SKM-1 treated with dmso at 0.1 percent for 144 hours (cell line): ENCODE results near the gene ARL5A.
A peak's percentile ranks its signal among the peaks of the same experiment; 100 is the strongest.
"Not testable (repeated sequence)": the region's sequence is repeated elsewhere in the genome, so short reads cannot be mapped to it uniquely, and the experiment has no call there.

Experiments used
- DNase-seq: peaks from one replicate; lab custom pipeline; 2025; ENCODE audit not compliant: unreplicated experiment; lab: John Stamatoyannopoulos, UW

ARL5A gene, protein sequence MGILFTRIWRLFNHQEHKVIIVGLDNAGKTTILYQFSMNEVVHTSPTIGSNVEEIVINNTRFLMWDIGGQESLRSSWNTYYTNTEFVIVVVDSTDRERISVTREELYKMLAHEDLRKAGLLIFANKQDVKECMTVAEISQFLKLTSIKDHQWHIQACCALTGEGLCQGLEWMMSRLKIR

DNA sequence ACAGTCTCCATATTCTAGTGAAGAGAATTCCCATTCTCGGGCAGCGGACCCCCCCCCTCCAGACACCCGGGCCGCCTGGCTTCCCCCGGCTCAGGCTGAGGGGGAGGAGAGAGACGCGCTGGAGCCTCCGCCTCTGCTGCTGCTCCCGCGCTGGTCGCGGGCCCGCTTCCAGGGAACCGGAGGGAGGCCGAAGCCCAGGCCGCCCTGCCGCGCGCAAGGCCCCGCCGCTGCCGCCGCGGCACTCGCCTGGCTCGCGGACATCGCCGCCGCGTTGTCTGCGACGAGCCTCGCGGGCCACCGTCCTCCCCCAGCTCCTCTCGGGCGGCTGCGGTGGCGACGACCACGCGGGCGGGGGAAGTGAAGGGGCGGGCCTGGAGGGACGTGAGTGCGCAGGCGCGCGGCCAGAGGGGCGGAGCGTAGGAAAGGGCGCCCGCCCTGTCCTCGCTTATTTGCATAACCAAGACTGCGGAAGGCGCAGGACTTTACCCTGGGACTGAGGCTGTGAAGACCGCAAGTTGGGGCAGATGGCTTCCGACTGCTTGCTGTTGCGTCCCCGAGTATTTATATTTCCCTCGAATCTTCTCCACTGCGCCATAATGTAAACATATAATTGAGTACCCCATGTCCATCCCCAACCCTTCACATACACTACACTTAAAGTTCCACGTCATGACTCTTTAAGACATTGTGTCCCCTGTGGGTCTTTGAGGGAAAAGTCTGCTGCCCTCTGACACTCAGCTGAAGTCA lies at the start of gene ARL5A:
ARL5A (minus strand) TSS at position 279 of the 747 bp plus-strand sequence; CDS start at position 34, 245 bp downstream.
- peak; percentile 88 for DNase-seq

DNA sequence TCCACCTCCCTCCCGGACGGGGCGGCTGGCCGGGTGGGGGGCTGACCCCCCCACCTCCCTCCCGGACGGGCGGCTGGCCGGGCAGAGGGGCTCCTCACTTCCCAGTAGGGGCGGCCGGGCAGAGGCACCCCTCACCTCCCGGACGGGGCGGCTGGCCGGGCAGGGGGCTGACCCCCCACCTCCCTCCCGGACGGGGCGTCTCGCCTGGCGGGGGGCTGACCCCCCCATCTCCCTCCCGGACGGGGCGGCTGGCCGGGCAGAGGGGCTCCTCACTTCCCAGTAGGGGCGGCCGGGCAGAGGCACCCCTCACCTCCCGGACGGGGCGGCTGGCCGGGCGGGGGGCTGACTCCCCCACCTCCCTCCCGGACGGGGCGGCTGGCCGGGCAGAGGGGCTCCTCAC lies 47.4 kb upstream of the ARL5A start:
- not testable (repeated sequence) for DNase-seq

DNA sequence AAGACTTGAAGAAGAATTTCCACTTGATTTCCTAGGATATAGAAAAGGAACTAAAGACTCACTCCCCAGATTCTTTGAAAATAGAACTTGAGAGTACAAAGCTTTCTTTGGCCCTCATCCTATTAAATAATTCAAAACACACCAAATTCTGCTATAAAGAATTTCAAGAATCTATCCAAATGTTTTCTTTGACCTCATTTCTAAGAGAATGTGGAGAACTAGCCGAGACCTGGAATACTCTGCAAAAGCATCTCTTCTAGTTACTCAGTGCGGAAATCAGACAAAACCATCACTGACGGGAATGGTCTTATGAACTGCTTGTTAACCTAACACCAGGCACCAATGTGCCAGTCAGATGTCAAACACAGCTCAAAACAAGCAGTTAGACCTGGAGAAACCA lies 44.2 kb upstream of the ARL5A start:
- no peak for DNase-seq

DNA sequence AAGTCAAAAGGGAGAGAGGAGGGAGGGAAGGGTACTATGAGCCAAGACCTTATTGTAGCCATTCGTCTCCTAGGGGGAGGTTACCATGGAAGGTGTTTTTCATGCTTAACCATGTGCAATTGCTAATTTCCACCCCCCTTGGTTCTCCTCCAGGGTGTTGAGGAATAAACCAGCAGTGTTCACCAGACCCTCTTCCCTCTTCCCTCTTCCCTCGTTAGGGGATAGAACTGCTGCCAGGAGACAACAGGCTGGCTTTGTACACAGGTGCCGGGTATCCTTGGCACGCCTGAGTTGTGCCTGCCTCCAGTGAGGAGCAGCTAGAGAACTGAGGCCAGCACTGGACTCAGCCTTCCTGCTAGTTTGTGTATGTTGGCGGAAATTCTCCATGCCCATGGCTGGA lies 41.1 kb upstream of the ARL5A start:
- no peak for DNase-seq

DNA sequence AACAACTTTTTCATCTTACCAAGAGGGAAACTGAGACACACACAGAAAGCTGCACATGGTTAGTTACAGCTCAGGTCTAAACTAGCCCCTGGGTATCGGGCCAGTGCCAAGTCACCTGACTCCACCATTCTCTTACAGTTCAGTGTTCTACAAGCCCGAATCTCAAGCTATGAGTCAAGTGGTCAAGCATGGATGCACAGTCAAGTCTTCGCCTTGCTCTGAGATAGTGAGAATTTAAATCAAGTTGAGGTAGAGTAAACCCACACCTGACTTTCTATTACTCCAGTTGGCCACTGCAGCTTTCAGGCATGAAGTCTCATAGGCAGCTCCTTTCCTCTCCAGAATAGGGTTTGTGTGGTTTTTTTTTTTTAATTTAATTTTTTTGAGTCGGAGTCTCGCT lies 34.5 kb upstream of the ARL5A start:
- no peak for DNase-seq

DNA sequence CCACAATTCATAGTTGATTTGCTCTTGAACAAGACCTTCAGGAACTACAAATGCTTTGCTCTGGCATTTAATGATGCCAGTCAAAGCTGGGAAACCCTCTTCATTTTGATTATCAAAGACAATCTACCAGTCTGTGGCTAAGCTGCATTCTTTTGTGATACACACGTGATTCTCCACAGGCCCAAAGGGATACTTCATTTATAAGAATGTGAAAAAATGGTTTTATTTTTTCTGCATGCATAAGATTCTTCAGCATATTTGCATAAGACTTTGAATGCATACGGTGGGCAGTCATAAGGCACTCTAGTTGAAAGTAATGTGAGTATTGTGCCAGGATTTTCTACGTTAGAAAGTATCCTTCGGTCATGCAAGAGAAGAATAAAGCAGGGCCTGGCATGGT lies 33.0 kb upstream of the ARL5A start:
- no peak for DNase-seq

DNA sequence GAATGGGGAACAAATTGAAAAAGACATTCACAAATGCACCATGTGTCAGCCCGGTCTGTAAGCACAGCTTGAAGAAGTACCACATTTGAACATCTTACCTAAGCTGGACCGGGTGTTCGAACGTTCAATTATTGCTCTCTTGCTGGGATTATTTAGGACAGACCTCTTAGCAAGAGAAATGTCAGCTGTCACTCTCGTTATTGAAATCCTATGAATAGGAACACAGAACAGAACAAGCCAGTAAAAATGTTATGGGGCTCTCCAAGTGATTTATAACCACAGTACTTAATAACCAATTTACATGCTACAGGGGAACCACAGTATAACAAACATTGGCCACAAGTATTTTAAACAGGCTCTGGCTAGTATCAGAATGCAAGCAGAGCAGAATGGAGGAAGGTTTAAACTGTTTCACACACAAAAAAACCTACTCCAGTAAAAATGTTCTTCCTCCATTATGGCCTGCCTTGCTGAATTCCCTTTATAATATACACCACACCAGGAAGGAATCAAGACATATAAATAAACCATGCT lies 32.5 kb upstream of the ARL5A start:
- DNase-seq = no peak

DNA sequence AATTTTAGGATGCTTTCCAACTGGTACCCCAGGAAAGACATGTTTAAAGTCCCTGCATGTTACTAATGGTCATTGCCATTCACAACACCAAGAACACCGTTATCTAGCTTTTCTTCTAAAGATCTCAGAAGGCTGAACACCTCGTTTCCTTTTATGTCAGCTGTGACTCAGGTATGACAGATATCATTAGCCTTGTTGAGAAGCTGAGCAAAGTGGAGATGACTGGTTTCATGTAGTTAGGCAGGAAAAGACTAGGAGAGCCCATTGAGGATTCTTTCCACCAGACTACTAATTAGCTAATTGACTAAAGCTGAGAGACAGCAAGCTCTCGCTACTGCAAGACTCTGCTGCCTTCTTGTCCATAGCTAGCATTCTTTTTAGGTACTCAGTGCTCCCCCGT lies 32.0 kb upstream of the ARL5A start:
- no peak for DNase-seq

DNA sequence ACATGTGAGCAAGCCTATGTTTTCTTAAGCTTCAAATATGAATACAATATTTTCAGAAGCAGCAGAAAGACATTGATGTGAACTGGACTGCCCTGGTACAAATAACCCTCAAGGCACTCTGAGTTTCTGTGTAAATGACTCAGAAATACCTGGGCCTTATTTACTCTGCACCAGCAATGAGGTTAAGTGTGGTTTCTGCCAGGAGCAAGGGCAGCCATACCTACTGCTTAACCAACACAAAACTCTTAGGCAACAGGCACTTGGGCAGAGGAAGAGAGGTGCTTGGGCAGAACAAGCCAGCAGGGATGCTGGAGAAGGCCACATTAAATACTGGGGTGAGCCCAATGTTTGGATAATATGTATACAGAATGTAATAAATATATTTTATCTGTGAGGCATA lies 29.4 kb upstream of the ARL5A start:
- no peak for DNase-seq

DNA sequence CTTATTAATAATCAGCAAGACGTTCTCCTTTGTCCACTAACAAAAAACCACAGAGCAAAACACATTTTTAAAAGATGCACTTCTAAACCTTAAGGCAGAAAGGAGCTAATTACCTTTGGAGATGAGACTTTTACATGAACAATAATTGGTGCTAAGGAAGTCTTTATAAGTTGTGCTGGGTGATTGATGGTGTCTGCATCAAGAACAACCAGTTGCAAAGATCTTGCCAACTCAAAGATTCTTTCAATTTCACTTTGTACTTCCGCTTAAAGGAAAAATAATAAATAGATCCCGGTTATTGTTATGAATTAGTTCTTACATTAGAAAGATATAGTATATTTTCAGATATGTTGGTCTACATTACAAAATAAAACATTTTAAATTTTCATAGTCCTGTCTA lies 26.9 kb upstream of the ARL5A start:
- DNase-seq = no peak

DNA sequence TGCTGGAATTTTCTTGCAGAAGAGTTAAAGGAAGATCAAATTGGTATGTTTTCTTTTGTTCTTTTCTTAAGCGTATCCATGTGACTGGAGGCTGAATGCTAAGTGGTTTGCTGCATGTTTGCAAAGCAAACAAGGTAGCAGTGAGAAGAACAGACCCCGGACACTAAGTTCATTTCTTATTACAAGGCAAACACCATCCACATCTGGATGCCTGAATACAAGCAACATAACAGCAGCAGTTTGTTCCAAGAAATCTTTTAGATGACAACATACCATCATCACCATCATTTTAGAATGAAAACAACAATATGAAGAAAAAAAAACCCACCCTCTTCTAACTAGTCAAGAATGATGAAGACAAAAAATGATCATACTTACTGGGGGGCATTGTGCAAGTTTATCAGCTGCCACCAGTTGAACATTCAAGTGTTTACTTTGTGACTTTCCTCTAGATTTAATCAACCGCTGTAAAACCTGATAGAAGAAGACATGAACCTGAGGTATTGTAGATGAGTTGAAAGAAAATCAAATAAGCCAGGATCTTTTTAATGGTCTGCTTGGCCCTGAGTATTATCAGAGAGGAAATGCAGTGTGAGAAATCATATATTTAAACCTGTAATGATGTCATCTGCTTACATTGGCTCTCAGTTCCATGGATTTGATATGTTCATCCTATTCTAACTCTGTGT lies 25.0 kb upstream of the ARL5A start:
- DNase-seq = no peak

DNA sequence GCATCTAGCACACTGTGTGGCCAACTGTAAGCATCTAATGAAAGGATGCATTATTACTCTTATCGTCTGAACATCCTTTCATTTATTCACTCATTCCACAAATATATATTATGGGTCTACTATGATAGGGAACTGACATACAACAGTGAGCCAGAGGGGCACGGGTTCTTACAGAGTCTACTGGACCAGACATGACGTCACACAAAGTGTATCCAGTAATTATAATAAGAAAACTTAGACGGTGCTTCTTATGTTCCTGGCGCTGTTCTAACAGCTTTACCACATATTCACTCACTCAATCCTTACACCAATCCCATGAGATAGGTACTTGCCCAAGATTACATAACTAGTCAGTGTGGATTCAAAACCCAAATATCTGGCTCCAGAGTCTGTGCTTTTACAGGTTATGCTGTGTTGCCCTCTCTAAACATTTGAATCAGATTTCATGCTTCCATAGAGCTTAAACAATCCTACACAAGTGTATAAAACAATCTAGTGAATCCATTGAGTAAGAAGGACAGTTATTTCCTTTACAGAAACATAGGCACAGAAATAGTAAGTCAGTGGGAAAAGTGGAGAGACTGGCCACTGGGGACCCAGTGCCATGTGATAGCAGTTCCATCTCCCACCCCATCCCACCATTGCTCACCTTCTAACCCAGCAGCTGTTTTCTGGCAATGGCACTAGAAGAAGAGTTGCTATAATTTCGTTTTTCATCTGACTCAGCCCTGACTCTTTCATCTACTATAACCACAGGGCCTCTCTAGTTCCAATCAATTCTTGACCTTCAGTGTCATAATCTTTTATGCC lies 24.2 kb upstream of the ARL5A start:
- no peak for DNase-seq

DNA sequence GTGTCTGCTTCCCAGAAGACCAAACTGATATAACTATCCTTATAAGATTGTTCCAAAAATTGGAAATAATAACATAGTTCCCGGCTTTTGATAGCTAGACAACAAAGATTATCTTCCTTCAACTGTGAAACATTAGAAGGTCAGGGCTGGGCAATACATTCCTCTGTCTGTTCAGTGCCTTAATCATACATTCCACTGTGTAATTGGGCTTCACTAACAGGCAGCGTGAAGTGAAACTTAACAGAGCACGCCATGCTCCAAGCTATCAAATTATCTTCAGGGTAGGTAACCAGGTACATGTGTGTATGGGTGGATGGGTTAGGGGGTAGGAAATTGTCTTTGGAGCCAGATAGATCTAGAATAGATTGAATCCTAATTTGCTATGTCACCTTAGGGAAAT lies 23.5 kb upstream of the ARL5A start:
- DNase-seq = no peak

DNA sequence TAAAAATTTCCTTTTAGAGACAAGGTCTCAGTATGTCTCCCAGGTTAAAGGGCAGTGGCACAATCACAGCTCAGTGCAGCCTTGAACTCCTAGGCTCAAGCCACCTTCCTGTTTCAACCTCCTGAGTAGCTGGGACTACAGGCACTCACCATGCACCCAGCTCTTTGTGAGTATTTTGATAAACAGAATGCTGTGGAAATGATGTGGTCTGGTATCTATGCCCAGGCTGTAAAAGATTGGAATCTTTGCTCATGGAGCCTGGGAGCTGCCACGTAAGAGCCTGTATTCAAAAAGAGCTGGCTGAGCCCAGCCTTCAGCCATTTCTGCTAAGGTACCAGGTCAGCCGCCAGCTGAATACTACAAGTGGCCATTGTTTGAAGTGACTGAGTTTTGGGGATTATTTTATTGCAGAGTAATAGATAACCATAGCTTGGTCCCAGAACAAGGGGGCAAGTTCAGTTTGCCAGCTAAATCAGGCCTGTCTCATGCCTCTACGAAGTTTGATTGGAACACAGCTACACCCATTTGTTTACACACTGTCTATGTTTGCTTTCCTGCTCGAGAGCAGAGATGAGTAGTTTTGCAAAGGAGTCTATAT lies 21.3 kb upstream of the ARL5A start:
- no peak for DNase-seq

DNA sequence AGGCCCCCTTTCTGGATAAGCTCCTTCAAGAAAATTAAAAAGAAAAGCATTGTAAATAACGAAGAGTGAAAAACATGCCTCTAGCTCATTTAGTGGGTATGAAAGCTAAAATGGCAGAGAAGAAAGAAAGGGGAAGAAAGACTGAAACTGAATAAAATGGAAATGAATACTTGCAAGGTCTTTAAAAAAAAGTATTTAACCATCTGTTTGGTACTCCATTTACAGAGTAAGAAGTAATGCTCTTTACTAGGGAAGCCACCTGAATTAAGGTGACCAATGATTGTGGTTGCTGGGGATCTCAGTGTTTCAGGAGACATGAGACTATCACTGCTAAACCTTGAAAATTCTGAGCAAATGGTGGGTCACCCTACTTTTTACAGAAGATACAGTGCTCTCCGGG lies 17.7 kb upstream of the ARL5A start:
- no peak for DNase-seq

DNA sequence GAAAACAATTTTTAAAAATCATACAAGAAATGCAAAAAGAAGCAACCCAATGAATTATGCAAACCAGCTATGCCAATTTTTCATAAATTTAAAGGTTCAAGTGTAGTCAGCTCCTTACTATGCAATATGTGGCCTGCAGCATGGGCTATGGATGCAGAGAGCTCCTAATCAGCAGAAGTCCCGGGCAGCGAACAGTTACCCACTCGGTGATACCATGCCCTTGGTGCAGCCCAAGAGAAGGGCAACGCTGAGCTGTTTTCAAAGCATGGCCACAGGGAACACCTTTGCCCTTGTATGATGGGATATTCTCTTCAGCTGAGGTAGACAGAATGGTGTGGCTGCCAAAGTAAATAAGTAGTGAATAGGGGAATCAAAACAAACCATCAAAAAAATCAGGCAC lies 17.3 kb upstream of the ARL5A start:
- DNase-seq = no peak

DNA sequence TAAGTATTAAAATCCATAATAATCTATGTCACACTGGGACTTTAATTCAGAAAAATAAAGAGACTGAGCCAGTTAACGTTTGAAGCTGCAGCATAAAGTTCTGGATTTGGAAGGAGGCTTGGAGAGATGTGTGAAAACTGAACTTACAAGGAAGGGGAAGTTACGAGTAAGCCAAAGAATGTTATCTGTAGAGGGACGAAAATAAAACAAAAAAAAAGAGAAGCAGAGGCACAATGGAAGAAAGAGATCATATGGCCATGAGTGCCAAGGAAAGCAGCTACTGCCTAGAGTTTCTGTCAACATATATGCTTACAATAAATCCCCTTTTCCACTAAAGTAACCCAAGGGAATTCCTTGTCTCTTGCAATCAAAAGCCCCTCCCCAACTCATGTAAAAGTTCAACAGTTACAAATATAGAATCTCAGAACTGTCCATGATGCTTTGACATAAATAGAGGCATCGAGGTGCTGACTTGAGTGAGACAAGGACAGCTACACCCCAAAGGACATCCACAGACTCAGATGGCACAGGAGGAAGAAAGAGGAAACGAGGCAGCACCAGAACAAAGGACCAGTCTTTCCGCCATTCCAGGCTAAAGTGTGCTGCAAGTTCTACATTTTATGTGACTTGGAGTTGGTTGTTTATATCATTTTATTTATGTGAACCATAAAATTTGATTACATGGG lies 16.1 kb upstream of the ARL5A start:
- DNase-seq = peak; percentile 26

DNA sequence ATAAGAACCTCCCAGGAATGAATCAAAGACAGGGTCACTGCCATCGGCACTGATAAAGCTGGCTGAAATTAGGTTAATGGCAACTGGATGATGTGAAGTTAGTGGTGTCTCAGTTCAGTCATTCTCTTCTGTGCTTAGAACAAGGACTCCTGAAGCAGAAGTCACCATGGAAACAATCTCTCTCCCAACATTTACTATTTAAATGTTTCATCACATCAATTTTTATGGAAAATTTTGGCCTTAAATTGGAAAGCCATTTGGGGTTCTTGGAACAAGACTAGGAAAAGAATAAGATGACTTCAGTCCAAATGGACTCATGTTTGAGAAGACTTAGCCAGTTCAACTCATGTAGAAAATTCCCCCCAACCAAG lies 15.5 kb upstream of the ARL5A start:
- no peak for DNase-seq

DNA sequence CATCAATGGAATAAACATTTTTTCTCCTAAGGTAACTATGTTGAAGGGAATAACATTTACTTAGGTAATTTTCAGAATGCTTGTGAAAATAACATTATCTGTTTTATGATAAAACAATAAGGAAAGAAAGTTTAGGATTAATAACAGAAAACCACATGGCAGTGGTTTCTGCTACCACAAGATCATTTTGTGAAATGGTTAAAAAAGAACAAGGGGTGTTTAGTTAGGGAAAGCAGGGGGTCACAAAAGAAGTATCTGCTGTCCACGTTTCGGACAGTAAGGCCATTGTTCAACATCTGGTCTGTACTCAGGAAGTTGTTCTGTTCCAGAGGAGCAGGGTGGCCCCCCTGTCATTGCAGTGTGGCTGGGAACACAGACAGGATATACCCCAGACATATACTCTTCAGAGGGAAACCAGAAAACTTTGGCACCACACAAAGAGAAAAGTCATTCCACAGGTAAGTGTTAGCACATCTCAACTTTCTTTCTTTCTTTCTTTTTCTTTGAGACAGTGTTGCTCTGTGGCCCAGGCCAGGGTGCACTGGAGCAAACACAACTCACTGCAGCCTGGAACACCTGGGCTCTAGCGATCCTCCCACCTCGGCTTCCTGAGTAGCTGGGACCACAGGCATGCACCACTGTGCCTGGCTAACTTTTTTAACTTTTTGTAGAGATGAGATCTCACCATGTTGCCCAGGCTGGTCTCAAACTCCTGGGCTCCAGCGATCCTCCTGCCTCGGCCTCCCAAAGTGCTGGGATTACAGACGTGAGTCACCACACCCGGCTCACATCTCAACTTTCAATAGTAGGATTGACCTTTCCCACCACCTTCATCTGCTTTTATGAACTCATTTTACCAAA lies 14.8 kb upstream of the ARL5A start:
- DNase-seq = no peak

DNA sequence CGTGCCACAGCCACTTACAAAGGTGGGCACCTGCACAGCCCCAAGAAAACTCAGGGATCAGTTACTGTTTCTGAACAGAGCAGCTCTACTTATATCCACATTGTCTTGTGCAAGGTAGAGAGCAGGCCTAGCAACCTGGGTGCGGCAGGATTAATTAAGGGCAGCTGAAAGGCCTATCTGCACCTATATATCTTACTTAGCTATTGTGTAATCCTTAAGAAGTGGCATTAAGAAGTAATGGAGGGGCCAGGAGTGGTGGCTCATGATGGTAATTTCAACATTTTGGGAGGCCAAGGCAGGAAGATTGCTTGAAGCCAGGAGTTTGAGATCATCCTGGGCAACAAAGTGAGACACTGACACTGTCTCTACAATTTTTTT lies 12.8 kb upstream of the ARL5A start:
- no peak for DNase-seq
